ENCODE measurements around the gene SINHCAF. TPM values are rescaled to one million over a fixed set of nuclear protein-coding genes. Genes with fewer than 3 reads are reported as not detected.
A peak's percentile ranks its signal among the peaks of the same experiment; 100 is the strongest.

The SINHCAF gene
- total RNA-seq, 1 experiment from 2014 or later = 497 TPM

DNA sequence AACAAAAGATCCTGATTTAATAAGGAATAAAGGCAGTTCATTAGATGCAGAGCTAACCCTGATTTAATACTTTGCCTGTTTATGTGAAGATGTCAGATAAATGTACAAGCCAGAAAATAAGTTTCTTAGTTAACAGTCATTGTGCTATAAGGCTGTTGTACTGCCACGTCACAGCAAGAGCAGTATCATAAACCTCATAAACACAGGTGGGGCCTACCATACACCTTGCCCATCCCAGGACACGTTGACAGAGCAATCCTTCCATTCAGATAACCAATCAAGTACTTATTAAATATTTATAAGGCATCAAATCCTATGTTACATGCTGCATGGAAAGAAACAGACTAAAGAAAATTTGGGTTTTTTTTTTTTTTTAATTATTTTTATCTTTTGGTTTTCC lies 36.5 kb downstream of the SINHCAF start:
- Histone ChIP-seq H3K4me1 (ENCODE audit: insufficient read depth, low read length) (no peaks in the 10 kb centered on the region), H2BK5ac (ENCODE audit: insufficient read length, low read length) (no peak overlapping the region), H3K9ac (ENCODE audit: extremely low read depth, insufficient read length, low read length) (no peak overlapping the region)

More for the DNA sequence above, 36.5 kb downstream of the SINHCAF start:
- no peak for DNase-seq
- Histone ChIP-seq H4K91ac (ENCODE audit: insufficient read length, low read depth, low read length) (no peak overlapping the region), H3K79me2 (ENCODE audit: insufficient read depth, low read length) (peaks cover 8% of the 10 kb centered on the region; the same call in 1 of the 2 replicates), H2BK20ac (ENCODE audit: low read depth, low read length, poor library complexity, severe bottlenecking) (no peak overlapping the region), H2BK12ac (ENCODE audit: insufficient read length, low read depth, low read length) (no peak overlapping the region), H3K4me2 (ENCODE audit: insufficient read depth, insufficient read length, low read length) (no peak overlapping the region), H3T11ph (ENCODE audit: low read length) (no peak overlapping the region), H3K18ac (ENCODE audit: insufficient read length, low read depth, low read length) (no peak overlapping the region), H3K56ac (ENCODE audit: insufficient read length, low read depth, low read length) (no peak overlapping the region), H3K27ac (ENCODE audit: insufficient read length, low read depth, low read length) (no peak overlapping the region), H2AK5ac (ENCODE audit: insufficient read length, low read length) (no peak overlapping the region), H2BK120ac (ENCODE audit: low read depth, low read length, poor library complexity, severe bottlenecking) (no peak overlapping the region), H3K9me3 (ENCODE audit: control insufficient read depth, low read depth, low read length) (no peaks in the 10 kb centered on the region), H3K79me1 (ENCODE audit: insufficient read depth, low read depth, low read length, poor library complexity, severe bottlenecking) (no peaks in the 10 kb centered on the region), H4K5ac (ENCODE audit: insufficient read length, low read depth, low read length) (no peak overlapping the region), H3K23me2 (ENCODE audit: insufficient read length, low read depth, low read length, poor library complexity, severe bottlenecking) (no peaks in the 10 kb centered on the region), H3K4ac (ENCODE audit: low read depth, low read length) (no peak overlapping the region), H2BK15ac (ENCODE audit: low read depth, low read length) (no peak overlapping the region), H4K20me1 (ENCODE audit: control insufficient read depth, insufficient read depth, insufficient read length) (no peaks in the 10 kb centered on the region), H4K8ac (replicated peaks; ENCODE audit: insufficient read length, low read depth, low read length) (no peak overlapping the region), H3K23ac (ENCODE audit: insufficient read length, low read depth, low read length) (no peak overlapping the region), H3K27me3 (ENCODE audit: insufficient read depth, low read length) (no peaks in the 10 kb centered on the region), H2AFZ (ENCODE audit: low read length) (no peak overlapping the region), H3K14ac (ENCODE audit: insufficient read depth, low read length) (no peak overlapping the region)
- peaks cover 73 to 96% (median 90%) of the 10 kb centered on the region in 3 experiments for H3K36me3 Mint-ChIP-seq (ENCODE audit: insufficient read depth in 1 of 3, low read depth in 3 of 3)
- TF ChIP-seq, protein P1, sequence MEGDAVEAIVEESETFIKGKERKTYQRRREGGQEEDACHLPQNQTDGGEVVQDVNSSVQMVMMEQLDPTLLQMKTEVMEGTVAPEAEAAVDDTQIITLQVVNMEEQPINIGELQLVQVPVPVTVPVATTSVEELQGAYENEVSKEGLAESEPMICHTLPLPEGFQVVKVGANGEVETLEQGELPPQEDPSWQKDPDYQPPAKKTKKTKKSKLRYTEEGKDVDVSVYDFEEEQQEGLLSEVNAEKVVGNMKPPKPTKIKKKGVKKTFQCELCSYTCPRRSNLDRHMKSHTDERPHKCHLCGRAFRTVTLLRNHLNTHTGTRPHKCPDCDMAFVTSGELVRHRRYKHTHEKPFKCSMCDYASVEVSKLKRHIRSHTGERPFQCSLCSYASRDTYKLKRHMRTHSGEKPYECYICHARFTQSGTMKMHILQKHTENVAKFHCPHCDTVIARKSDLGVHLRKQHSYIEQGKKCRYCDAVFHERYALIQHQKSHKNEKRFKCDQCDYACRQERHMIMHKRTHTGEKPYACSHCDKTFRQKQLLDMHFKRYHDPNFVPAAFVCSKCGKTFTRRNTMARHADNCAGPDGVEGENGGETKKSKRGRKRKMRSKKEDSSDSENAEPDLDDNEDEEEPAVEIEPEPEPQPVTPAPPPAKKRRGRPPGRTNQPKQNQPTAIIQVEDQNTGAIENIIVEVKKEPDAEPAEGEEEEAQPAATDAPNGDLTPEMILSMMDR (conservative IDR thresholded peaks at IDR 0.05) = no peak
- H3K4me1 Mint-ChIP-seq = peaks cover 19 to 27% of the 10 kb centered on the region in 2 experiments
- no CpG with 5 or more reads among the region's 2 CpGs for WGBS (ENCODE audit: extremely low coverage, insufficient read length, low lambda C conversion rate)
- no peaks in the 10 kb centered on the region for H3K9me3 Mint-ChIP-seq
- H3K27me3 Mint-ChIP-seq (ENCODE audit: low read depth) = no peaks in the 10 kb centered on the region
- peak overlapping the region in 1 of 3 experiments; percentile 74; a peak in 1 of 7 replicates for H3K27ac Mint-ChIP-seq
- no peak overlapping the region for H3K4me3 Mint-ChIP-seq

Data from H9 (cell line).